Right lobe of liver (tissue), 6 donors: ENCODE measurements around the gene ADARB1. TPM values are rescaled to one million over a fixed set of nuclear protein-coding genes. Genes with fewer than 3 reads are reported as not detected.

Source experiments
- ATAC-seq, 4 donors: fragments of 200-7000 bp; cut with Tn5 transposase; one replicate each; pipeline ENCODE4 v1.9.1; 2020; ENCODE audit warnings: mild to moderate bottlenecking in 4 of 4, moderate library complexity in 4 of 4
- DNase-seq, 3 donors: peaks; one replicate each; pipeline ENCODE4 v3.0.0-alpha.2; 2020
- H3K27ac ChIP-seq, 3 donors: fragments of 200-600 bp; one replicate each; pipeline ENCODE4 v1.8.0; 2022
- H3K27me3 ChIP-seq, 2 donors: fragments of 200-600 bp; one replicate each; pipeline ENCODE4 v1.8.0; 2022
- H3K36me3 ChIP-seq, 4 donors: fragments of 200-600 bp; sonication (generic) in 1 of 4; one replicate each; pipeline versions ENCODE4 v1.5.1 to v1.8.0; 2017 to 2022; ENCODE audit warnings: control low read depth in 1 of 4
- H3K4me1 ChIP-seq, 4 donors: fragments of 200-600 bp; sonication (generic) in 1 of 4; one replicate each; pipeline versions ENCODE4 v1.5.1 to v1.8.0; 2017 to 2022; ENCODE audit warnings: control low read depth in 1 of 4
- H3K4me3 ChIP-seq, 3 donors: fragments of 200-600 bp; one replicate each; pipeline ENCODE4 v1.8.0; 2022
- H3K9me3 ChIP-seq, 4 donors: fragments of 200-600 bp; sonication (generic) in 1 of 4; one replicate each; pipeline versions ENCODE4 v1.5.1 to v1.8.0; 2017 to 2022; ENCODE audit warnings: control low read depth in 1 of 4
- POLR2A ChIP-seq: fragments of 450-650 bp; IDR thresholded peaks from one replicate; pipeline ENCODE4 v1.6.1; 2017; ENCODE audit warnings: antibody characterized with exemption, mild to moderate bottlenecking
- WGBS: methylation state at CpG from one replicate; pipeline ENCODE4 v1.1.6; 2018; ENCODE audit warnings: low coverage, low lambda C conversion rate; ENCODE audit not compliant: insufficient coverage; ENCODE audit errors: missing lambda C conversion rate; 5-methylcytosine and 5-hydroxymethylcytosine counted together
- intact Hi-C, 2 donors: fragments of 100-400 bp; cut with DNase I; formaldehyde crosslinking; loops; one replicate each; pipeline versions ENCODE4 v1.11.2 to v1.14.1; 2022
- total RNA-seq, 6 experiments: library from RNA; depleted of rRNA in 2 of 6; stranded (reverse); fragments of >200 nt in 2 of 6; fragmentation: NEBNext Ultra II Directional in 3 of 6; extraction: Animal tissue kit (Norgen Biotek cat#: 25700) in 3 of 6; gene quantifications; one replicate each; pipeline versions ENCODE4 v1.1.0 to v1.2.4, GENCODE V29; 2016 to 2023
- TF ChIP-seq, protein P1 (sequence below), 4 donors: fragments of 200-600 bp in 3 of 4; fragments of 450-650 bp in 1 of 4; IDR thresholded peaks; one replicate each; pipeline versions ENCODE4 v1.5.1 to v1.8.0; 2016 to 2022; ENCODE audit warnings: antibody characterized with exemption in 4 of 4, mild to moderate bottlenecking in 2 of 4
- donor health status: DM: no; HTN: yes; CAD: no.
- donor health status: DM: no; HTN: no; CAD: no.
- donor health status: DM: no; HTN: no; CAD: no.
- donor health status: DM: no; HTN: yes; CAD: no.
- donor health status: DM: no; HTN: yes; CAD: no.

Gene ADARB1
- total RNA-seq, 6 experiments from 2014 or later = 4.7 to 9.9 (median 8.6) TPM

GRCh38 chr21:45029298-45029947, 45.0 kb upstream of the ADARB1 start:
- DNase-seq = peak in 1 of 3 donors; percentile 48
- no peaks in the 10 kb centered on the region for H3K36me3 ChIP-seq
- TF ChIP-seq, protein P1, sequence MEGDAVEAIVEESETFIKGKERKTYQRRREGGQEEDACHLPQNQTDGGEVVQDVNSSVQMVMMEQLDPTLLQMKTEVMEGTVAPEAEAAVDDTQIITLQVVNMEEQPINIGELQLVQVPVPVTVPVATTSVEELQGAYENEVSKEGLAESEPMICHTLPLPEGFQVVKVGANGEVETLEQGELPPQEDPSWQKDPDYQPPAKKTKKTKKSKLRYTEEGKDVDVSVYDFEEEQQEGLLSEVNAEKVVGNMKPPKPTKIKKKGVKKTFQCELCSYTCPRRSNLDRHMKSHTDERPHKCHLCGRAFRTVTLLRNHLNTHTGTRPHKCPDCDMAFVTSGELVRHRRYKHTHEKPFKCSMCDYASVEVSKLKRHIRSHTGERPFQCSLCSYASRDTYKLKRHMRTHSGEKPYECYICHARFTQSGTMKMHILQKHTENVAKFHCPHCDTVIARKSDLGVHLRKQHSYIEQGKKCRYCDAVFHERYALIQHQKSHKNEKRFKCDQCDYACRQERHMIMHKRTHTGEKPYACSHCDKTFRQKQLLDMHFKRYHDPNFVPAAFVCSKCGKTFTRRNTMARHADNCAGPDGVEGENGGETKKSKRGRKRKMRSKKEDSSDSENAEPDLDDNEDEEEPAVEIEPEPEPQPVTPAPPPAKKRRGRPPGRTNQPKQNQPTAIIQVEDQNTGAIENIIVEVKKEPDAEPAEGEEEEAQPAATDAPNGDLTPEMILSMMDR (IDR thresholded peaks at IDR 0.05) = no peak
- TF ChIP-seq POLR2A = no peak
- no peak overlapping the region for H3K27ac ChIP-seq
- no peaks in the 10 kb centered on the region for H3K9me3 ChIP-seq
- whole genome bisulfite sequencing = 88% methylated on average over 1 of the region's 14 CpGs
- H3K27me3 ChIP-seq = no peaks in the 10 kb centered on the region
- ATAC-seq = peak; percentile 38 to 50 (median 42)
- H3K4me1 ChIP-seq = no peaks in the 10 kb centered on the region
- H3K4me3 ChIP-seq = no peak overlapping the region
- intact Hi-C loops = no loop called here

GRCh38 chr21:45029948-45030681, 44.3 kb upstream of the ADARB1 start:
- no peak for ATAC-seq
- H3K36me3 ChIP-seq = no peaks in the 10 kb centered on the region
- 39% methylated on average over 11 of the region's 26 CpGs for WGBS
- no peak for DNase-seq
- H3K27me3 ChIP-seq = no peaks in the 10 kb centered on the region
- H3K27ac ChIP-seq = no peak overlapping the region
- no peak for TF ChIP-seq POLR2A
- TF ChIP-seq, protein P1 (IDR thresholded peaks at IDR 0.05) = no peak
- intact Hi-C loops = no loop called here
- H3K4me1 ChIP-seq = no peaks in the 10 kb centered on the region
- no peaks in the 10 kb centered on the region for H3K9me3 ChIP-seq
- no peak overlapping the region for H3K4me3 ChIP-seq

DNA sequence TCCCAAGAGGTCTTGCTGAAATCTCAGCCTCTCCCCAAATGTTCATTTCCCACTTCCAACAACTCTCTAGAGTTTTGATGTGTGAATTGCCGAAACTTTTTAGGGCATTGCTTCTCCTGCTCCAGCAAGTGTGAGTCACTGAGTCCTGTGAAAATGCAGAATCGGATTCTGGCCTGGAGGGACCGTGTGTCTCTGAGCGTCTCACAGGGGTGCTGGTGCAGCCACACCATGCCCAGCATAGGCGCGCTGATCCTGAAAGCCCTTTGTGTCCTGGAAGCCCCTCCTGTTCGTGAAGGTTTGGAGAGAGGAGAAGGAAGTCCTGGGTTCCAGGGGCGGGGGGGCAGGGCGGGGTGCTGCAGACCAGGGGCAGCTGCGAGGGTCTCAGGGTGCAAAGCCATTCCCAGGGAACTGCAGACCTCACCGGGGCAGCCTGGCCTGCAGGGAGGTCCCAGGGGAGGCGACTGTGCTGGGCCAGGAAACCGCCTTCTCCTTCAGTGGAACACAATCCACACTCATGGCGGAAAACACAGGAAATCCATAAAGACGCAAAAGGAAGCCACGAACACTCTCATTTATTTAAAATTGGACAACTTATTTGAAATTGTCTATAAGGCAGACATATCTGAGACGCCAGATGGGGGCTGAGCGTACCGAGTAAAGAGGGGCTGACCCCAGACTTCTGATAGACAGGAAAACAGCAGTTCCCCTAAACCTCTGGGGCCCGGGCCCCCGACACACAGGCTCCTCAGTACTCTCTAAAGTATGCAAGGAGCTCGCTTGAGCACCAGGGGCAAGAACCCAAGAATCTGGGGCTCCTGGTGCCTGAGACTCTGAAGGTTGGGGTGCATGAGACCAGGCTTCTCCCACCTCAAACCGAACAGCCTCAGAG, 43.5 kb upstream of the ADARB1 start:
- H3K36me3 ChIP-seq = no peaks in the 10 kb centered on the region
- no peaks in the 10 kb centered on the region for H3K4me1 ChIP-seq
- 59% methylated on average over 18 of the region's 23 CpGs for WGBS
- H3K27ac ChIP-seq = no peak overlapping the region
- ATAC-seq (no peak), DNase-seq (no peak)
- TF ChIP-seq, protein P1 (IDR thresholded peaks at IDR 0.05) = no peak
- TF ChIP-seq POLR2A = no peak
- no peak overlapping the region for H3K4me3 ChIP-seq
- H3K27me3 ChIP-seq = no peaks in the 10 kb centered on the region
- no peaks in the 10 kb centered on the region for H3K9me3 ChIP-seq
- intact Hi-C loops = no loop called here

GRCh38 chr21:45031571-45032191, 42.7 kb upstream of the ADARB1 start:
- DNase-seq (no peak), ATAC-seq (no peak)
- Histone ChIP-seq H3K9me3 (no peaks in the 10 kb centered on the region), H3K4me3 (no peak overlapping the region), H3K27ac (no peak overlapping the region), H3K27me3 (no peaks in the 10 kb centered on the region), H3K4me1 (no peaks in the 10 kb centered on the region), H3K36me3 (no peaks in the 10 kb centered on the region)
- 42% methylated on average over 11 of the region's 23 CpGs for WGBS
- intact Hi-C loops = no loop called here
- TF ChIP-seq POLR2A = no peak
- TF ChIP-seq, protein P1 (IDR thresholded peaks at IDR 0.05) = no peak
